ENCODE measurements around the gene DENND4B.

GRCh38 chr1:153945795-153946621, 510 bp downstream of the DENND4B start:
- TF ChIP-seq CTCF (IDR thresholded peaks at IDR 0.05; ENCODE audit: insufficient read depth, low read length, poor library complexity, severe bottlenecking) = no peak
- TF ChIP-seq EZH2phosphoT487 (conservative IDR thresholded peaks at IDR 0.05; ENCODE audit: low read length) = no peak

Measured in SU-DHL-6 (cell line).